ENCODE measurements around the gene MRPL52.

DNA sequence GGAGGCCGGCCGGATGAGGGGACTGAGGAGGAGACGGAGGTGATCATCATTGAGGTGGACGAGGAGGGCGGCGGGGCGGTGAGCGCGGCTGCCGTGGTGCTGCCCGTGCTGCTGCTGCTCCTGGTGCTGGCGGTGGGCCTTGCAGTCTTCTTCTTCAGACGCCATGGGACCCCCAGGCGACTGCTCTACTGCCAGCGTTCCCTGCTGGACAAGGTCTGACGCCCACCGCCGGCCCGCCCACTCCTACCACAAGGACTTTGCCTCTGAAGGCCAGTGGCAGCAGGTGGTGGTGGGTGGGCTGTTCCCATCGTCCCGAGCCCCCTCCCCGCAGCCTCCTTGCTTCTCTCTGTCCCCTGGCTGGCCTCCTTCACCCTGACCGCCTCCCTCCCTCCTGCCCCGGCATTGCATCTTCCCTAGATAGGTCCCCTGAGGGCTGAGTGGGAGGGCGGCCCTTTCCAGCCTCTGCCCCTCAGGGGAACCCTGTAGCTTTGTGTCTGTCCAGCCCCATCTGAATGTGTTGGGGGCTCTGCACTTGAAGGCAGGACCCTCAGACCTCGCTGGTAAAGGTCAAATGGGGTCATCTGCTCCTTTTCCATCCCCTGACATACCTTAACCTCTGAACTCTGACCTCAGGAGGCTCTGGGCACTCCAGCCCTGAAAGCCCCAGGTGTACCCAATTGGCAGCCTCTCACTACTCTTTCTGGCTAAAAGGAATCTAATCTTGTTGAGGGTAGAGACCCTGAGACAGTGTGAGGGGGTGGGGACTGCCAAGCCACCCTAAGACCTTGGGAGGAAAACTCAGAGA is 16.3 kb downstream of the MRPL52 start:
- TF ChIP-seq, protein P1, sequence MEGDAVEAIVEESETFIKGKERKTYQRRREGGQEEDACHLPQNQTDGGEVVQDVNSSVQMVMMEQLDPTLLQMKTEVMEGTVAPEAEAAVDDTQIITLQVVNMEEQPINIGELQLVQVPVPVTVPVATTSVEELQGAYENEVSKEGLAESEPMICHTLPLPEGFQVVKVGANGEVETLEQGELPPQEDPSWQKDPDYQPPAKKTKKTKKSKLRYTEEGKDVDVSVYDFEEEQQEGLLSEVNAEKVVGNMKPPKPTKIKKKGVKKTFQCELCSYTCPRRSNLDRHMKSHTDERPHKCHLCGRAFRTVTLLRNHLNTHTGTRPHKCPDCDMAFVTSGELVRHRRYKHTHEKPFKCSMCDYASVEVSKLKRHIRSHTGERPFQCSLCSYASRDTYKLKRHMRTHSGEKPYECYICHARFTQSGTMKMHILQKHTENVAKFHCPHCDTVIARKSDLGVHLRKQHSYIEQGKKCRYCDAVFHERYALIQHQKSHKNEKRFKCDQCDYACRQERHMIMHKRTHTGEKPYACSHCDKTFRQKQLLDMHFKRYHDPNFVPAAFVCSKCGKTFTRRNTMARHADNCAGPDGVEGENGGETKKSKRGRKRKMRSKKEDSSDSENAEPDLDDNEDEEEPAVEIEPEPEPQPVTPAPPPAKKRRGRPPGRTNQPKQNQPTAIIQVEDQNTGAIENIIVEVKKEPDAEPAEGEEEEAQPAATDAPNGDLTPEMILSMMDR (IDR thresholded peaks at IDR 0.05 in 4 of 5, conservative IDR thresholded peaks at IDR 0.05 in 1 of 5), result no peak
- no peak for TF ChIP-seq POLR2A (IDR thresholded peaks at IDR 0.05)
